CD4-positive, alpha-beta T cell treated with Interleukin-15 for 1 hour (primary cell): Measurements from ENCODE around the gene XAF1.
"Not testable (repeated sequence)": the region's sequence is repeated elsewhere in the genome, so short reads cannot be mapped to it uniquely, and the experiment has no call there.

Experiments
- DNase-seq: peaks from one replicate; pipeline ENCODE4 v3.0.0-alpha.2; 2020

Gene XAF1

DNA sequence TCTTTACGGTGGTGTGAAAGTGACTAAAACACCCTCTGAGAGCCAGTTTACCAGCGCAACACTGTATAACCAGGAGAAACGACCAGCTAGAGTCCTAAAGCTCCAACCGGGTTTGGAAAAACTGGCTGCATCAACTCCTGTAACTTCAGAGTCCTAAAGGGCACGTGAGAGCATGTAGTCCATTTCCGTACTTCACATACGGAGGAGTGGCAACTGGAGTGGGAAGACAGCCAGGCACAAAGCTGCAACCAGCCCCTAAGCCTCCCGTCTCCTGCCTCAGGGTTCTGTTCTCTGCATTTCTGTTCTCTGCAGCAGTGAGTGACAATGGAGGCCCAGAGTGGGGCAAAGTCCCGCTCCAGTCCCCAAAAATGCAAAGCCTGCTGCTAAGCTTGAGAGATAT, 56.4 kb downstream of the XAF1 start:
- no peak for DNase-seq

DNA sequence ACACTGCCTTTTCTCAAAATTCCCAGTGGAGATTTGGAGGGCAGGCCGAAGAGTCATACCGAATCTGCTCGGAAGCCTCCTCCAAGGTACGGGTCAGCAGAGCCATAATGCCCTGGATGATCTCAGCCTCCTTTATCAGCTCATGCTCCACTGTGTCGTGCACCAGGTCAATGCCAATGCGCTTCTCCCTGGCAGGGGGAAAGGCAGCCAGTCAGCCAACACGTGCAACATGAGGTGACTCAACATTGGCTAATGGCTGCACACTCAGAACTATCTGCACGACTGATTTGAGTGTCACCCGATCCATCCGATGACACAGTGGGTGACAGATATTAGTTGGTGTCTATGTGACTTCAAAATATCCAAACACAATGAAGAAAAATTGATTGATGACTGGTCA, 59.9 kb downstream of the XAF1 start:
- no peak for DNase-seq

DNA sequence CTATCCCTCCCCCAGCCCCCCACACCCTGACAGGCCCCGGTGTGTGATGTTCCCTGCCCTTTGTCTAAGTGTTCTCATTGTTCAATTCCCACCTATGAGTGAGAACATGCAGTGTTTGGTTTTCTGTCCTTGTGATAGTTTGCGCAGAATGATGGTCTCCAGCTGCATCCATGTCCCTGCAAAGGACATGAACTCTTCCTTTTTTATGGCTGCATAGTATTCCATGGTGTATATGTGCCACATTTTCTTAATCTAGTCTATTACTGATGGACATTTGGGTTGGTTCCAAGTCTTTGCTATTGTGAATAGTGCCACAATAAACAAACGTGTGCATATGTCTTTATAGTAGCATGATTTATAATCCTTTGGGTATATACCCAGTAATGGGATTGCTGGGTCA, 60.5 kb downstream of the XAF1 start:
- not testable (repeated sequence) for DNase-seq

DNA sequence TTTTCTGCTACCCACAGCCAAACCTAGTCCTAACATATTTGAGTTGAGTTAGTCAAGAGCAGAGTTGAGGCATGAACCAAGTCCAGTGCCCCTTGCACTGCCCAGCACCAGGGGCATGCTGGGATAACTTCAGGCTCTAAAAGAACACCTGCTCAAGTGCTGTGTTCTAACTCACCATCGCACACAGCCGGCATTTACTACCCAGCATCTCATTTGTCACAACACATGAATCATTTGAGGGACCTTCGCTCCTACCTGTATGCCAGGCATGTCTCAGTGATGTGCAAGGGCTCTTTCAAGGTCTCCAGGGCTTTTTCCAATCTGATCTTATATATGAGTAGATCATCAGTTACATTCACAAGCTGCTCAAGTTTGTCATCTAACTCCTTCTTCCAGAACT, 63.1 kb downstream of the XAF1 start:
- DNase-seq, result no peak

DNA sequence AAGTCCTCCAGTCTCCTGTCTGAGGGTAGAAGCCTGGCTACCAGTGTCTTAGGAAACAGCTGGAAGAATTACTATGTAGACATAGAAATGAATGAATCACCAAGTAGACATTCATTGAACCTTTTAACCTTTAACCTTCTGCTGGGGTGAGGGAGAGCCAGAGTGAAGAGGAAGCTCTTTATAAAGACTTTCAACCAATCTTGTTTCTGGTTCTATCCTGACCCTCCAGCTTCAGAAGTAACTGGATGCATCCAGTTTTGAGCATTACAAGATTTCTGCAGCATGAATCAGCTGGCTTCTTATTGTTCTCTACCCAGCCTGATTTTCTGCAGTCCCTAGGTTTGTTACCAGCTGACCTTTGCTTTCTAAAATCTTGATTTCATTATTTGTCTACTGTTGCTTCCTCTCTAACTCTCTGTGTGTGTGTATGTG, 67.2 kb downstream of the XAF1 start:
- no peak for DNase-seq
